HepG2 (cell line): ENCODE results near the gene TATDN3.

Experiments
- FOXO4 ChIP-seq: sonication (generic); formaldehyde crosslinking; conservative IDR thresholded peaks from 2 replicates; pipeline ENCODE4 v1.8.1; 2023; ENCODE audit warnings: missing genetic modification reagents
- HNRNPH1 ChIP-seq: fragments of 200-400 bp; formaldehyde crosslinking; optimal IDR thresholded peaks from 2 replicates; pipeline ENCODE3; 2017; ENCODE audit warnings: mild to moderate bottlenecking, low read depth, low read length
- NPAS2 ChIP-seq: sonication (generic); formaldehyde crosslinking; IDR thresholded peaks from 2 replicates; pipeline ENCODE4 v1.8.0; 2022; ENCODE audit warnings: mild to moderate bottlenecking, missing genetic modification reagents, borderline replicate concordance
- TGIF2 ChIP-seq: IDR thresholded peaks from 2 replicates; pipeline ENCODE4 v1.6.1; 2016; ENCODE audit warnings: control low read depth, missing compliant biosample characterization
- ZNF235 ChIP-seq: sonication (generic); formaldehyde crosslinking; IDR thresholded peaks from 2 replicates; pipeline ENCODE4 v1.8.1; 2023; ENCODE audit warnings: mild to moderate bottlenecking, missing genetic modification reagents, borderline replicate concordance

GRCh38 chr1:212777151-212777550, 14.5 kb upstream of the TATDN3 start:
- TF ChIP-seq HNRNPH1 (no peak), FOXO4 (CRISPR knock-in tag) (no peak), ZNF235 (CRISPR knock-in tag) (no peak), TGIF2 (CRISPR knock-in tag) (no peak), NPAS2 (CRISPR knock-in tag) (no peak)
